Caco-2 (cell line): ENCODE measurements around the gene SMIM44. TPM values are rescaled to one million over a fixed set of nuclear protein-coding genes. Genes with fewer than 3 reads are reported as not detected.

Source experiments
- BruUV-seq: library from RNA; stranded (reverse); fragments of 400-500 nt; replicated peaks from 2 replicates; lab custom pipeline; 2021; lab: Mats Ljungman, UMichigan
- CTCF ChIA-PET: fragments of 300-600 bp; sonication (Branson Sonifier 250); formaldehyde crosslinking; loops from one replicate; lab custom pipeline; 2022; ENCODE audit warnings: antibody characterized with exemption; lab: Charles Lee
- POLR2A ChIA-PET: fragments of 300-600 bp; sonication (Branson Sonifier 250); formaldehyde crosslinking; loops from one replicate; lab custom pipeline; 2022; ENCODE audit warnings: antibody characterized with exemption; lab: Charles Lee
- DNase-seq, 2 experiments: peaks; one replicate each; pipeline versions ENCODE4 v3.0.0 to v3.0.0-alpha.2; 2020 to 2022
- H3K27me3 ChIP-seq: replicated peaks from 2 replicates; pipeline ENCODE4 v1.6.0; 2011; ENCODE audit warnings: low read length; ENCODE audit not compliant: control insufficient read depth, insufficient read depth
- H3K36me3 ChIP-seq: 2 replicates; pipeline ENCODE4 v1.5.1; 2011; ENCODE audit warnings: low read length; ENCODE audit not compliant: control insufficient read depth, insufficient read depth
- H3K4me1 ChIP-seq: fragments of 250-450 bp; sonication (Bioruptor Pico); 2 replicates; pipeline ENCODE4 v1.5.1; 2020; ENCODE audit warnings: mild to moderate bottlenecking
- H3K4me3 ChIP-seq: 2 replicates; pipeline ENCODE4 v1.5.1; 2011; ENCODE audit warnings: low read depth, mild to moderate bottlenecking, control low read depth, low read length
- H3K9me3 ChIP-seq: fragments of 250-450 bp; sonication (Bioruptor Pico); 2 replicates; pipeline ENCODE4 v1.5.1; 2020; ENCODE audit warnings: mild to moderate bottlenecking, moderate library complexity
- H3K27ac Mint-ChIP-seq: one replicate; pipeline ENCODE4 v1.8.0; 2022; ENCODE audit warnings: mixed read lengths; ENCODE audit not compliant: unreplicated experiment
- H3K27me3 Mint-ChIP-seq: one replicate; pipeline ENCODE4 v1.8.0; 2022; ENCODE audit warnings: mixed read lengths; ENCODE audit not compliant: insufficient read depth, unreplicated experiment
- H3K36me3 Mint-ChIP-seq: one replicate; pipeline ENCODE4 v1.8.0; 2022; ENCODE audit warnings: mild to moderate bottlenecking, mixed read lengths; ENCODE audit not compliant: insufficient read depth, unreplicated experiment
- H3K4me1 Mint-ChIP-seq: one replicate; pipeline ENCODE4 v1.8.0; 2022; ENCODE audit warnings: low read depth, mixed read lengths; ENCODE audit not compliant: unreplicated experiment
- H3K4me3 Mint-ChIP-seq: one replicate; pipeline ENCODE4 v1.8.0; 2022; ENCODE audit warnings: mild to moderate bottlenecking, moderate library complexity, mixed read lengths; ENCODE audit not compliant: unreplicated experiment
- H3K9me3 Mint-ChIP-seq: one replicate; pipeline ENCODE4 v1.8.0; 2022; ENCODE audit warnings: mixed read lengths; ENCODE audit not compliant: unreplicated experiment
- CTCF ChIP-seq, 2 experiments: fragments of 200-600 bp in 1 of 2; IDR thresholded peaks; 1 replicate in 1 of 2; 2 replicates in 1 of 2; pipeline versions ENCODE4 v1.5.1 to v1.8.0; 2011 to 2022; ENCODE audit warnings: antibody characterized with exemption in 1 of 2, control low read depth in 1 of 2, inconsistent platforms in 1 of 2, low read depth in 1 of 2, low read length in 1 of 2, mild to moderate bottlenecking in 1 of 2, moderate library complexity in 1 of 2; ENCODE audit not compliant: insufficient read depth in 1 of 2, severe bottlenecking in 1 of 2, unreplicated experiment in 1 of 2
- intact Hi-C: fragments of 100-400 bp; cut with micrococcal nuclease; formaldehyde crosslinking; loops from one replicate; pipeline ENCODE4 v1.10.0; 2022; ENCODE audit not compliant: unreplicated experiment
- total RNA-seq: library from RNA; stranded (reverse); gene quantifications from 2 replicates; pipeline ENCODE4 v1.2.3, GENCODE V29; 2022

The SMIM44 gene
- total RNA-seq, 1 experiment from 2014 or later: not detected

DNA sequence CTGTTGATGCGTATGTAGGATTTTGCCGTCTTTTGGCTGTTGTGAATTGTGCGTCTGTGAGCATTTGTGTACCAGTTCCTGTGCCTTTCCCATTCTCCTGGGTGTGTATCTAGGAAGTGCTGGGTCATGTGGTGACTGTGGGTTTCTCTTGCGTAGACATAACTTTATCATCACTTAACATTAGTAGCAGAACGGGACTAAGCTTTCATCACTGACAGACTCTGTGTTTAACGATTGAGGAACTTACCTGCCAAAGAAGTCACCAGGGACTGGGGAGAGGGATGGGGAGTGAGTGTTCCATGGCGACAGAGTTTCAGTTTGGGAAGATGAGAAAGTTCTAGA lies 37.8 kb upstream of the SMIM44 start:
- intact Hi-C loops: no loop called here
- peaks cover 6% of the 10 kb centered on the region for H3K4me1 Mint-ChIP-seq
- Histone ChIP-seq H3K4me1 (no peaks in the 10 kb centered on the region), H3K9me3 (no peaks in the 10 kb centered on the region), H3K36me3 (no peaks in the 10 kb centered on the region), H3K4me3 (no peak overlapping the region), H3K27me3 (no peaks in the 10 kb centered on the region)
- BruUV-seq: no TSS peak
- no peak overlapping the region for H3K4me3 Mint-ChIP-seq
- peak overlapping the region; percentile 61 for H3K27ac Mint-ChIP-seq
- DNase-seq: no peak
- no peaks in the 10 kb centered on the region for H3K9me3 Mint-ChIP-seq
- CTCF ChIA-PET: no interaction called here
- H3K27me3 Mint-ChIP-seq: no peaks in the 10 kb centered on the region
- POLR2A ChIA-PET: no interaction called here
- peaks cover 37% of the 10 kb centered on the region for H3K36me3 Mint-ChIP-seq
- TF ChIP-seq CTCF (IDR thresholded peaks at IDR 0.05; ENCODE audit: insufficient read depth in 1 of 2, low read depth in 1 of 2, low read length in 1 of 2, severe bottlenecking in 1 of 2, unreplicated experiment in 1 of 2): no peak

DNA sequence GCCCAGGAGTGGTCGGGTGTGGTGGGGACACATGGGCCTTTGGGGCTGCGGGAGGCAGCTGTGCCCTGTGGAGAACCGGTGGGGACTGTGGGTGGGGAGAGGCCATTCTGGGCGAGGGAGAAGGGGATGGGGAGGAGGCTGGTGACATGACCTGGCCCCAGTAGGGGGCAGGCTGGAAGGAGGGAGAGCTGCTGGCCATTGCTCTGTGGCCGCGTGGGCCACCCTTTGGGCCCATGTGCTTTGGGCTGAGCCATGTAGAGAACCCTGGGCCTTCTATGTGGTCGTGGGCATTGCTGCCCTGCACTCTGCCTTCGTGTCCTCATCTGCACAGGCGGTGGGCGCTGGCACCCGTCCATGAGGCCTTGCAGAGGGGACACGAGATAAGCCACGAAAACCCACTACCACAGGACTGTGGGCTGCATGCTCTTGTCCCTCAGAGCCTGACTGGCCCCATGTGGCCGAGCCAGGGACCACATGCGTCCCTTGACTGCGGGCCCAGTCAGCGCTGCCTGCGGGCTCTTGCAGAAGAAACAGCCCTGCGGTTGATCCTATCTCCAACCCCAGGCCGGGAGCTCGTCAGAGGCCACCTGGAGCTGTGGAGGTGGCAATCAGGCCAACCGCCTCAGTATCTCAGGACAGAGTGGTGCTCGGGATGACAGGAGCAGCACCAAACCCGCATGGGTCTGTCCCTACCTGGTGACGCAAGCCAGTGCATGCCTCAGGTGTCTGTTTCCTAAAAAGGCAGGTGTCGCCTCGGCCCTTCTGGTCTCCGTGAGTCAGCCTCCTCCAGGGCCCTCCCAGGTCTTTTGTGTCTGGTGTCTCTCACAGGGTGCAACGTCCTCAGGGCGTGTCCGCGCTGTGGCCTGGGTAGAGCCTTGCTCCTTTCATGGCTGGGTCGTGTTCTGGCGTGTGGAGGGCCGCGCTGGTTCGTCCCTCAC lies 37.2 kb upstream of the SMIM44 start:
- peak in 1 of 2 experiments; percentile 56 for DNase-seq
- H3K27me3 ChIP-seq: no peaks in the 10 kb centered on the region
- no peak overlapping the region for H3K4me3 ChIP-seq
- Mint-ChIP-seq H3K27me3 (no peaks in the 10 kb centered on the region), H3K36me3 (peaks cover 40% of the 10 kb centered on the region), H3K27ac (peak overlapping the region; percentile 61), H3K9me3 (no peaks in the 10 kb centered on the region), H3K4me3 (no peak overlapping the region), H3K4me1 (peaks cover 6% of the 10 kb centered on the region)
- peak in 1 of 2 experiments; percentile 24 for TF ChIP-seq CTCF (IDR thresholded peaks at IDR 0.05; ENCODE audit: insufficient read depth in 1 of 2, low read depth in 1 of 2, low read length in 1 of 2, severe bottlenecking in 1 of 2, unreplicated experiment in 1 of 2)
- H3K36me3 ChIP-seq: no peaks in the 10 kb centered on the region
- BruUV-seq: no TSS peak
- intact Hi-C loops: no loop called here
- ChIA-PET CTCF (no interaction called here), POLR2A (no interaction called here)
- no peaks in the 10 kb centered on the region for H3K9me3 ChIP-seq
- no peaks in the 10 kb centered on the region for H3K4me1 ChIP-seq

DNA sequence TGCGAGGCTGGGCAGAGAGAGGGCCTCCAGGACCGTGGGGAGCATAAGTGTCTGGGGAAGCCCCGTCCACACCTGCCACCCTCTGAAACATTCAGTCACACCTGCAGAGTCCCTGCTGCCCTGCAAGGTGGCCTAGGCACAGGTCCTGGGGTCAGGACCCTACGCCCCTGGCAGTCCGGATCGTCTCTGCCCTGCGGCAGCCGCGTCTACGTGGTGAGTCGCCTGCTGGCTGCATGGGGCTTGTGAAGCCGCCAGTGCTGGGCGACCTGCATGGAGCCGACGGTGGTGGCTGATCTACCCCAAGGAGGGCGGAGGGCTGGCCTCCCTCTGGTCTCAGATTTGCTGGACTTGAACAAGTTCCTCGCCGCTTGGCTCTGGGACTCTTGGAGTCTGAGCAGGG lies 35.9 kb upstream of the SMIM44 start:
- Mint-ChIP-seq H3K4me3 (no peak overlapping the region), H3K27ac (no peak overlapping the region), H3K9me3 (no peaks in the 10 kb centered on the region), H3K36me3 (peaks cover 44% of the 10 kb centered on the region), H3K4me1 (peaks cover 6% of the 10 kb centered on the region), H3K27me3 (no peaks in the 10 kb centered on the region)
- BruUV-seq: no TSS peak
- Histone ChIP-seq H3K4me1 (no peaks in the 10 kb centered on the region), H3K4me3 (no peak overlapping the region), H3K27me3 (no peaks in the 10 kb centered on the region), H3K9me3 (no peaks in the 10 kb centered on the region), H3K36me3 (no peaks in the 10 kb centered on the region)
- no peak for TF ChIP-seq CTCF (IDR thresholded peaks at IDR 0.05; ENCODE audit: insufficient read depth in 1 of 2, low read depth in 1 of 2, low read length in 1 of 2, severe bottlenecking in 1 of 2, unreplicated experiment in 1 of 2)
- POLR2A ChIA-PET: no interaction called here
- DNase-seq: no peak
- CTCF ChIA-PET: no interaction called here
- intact Hi-C loops: no loop called here
